ENCODE data around the gene FRAS1. TPM values are rescaled to one million over a fixed set of nuclear protein-coding genes. Genes with fewer than 3 reads are reported as not detected.
"Not testable (repeated sequence)": the region's sequence is repeated elsewhere in the genome, so short reads cannot be mapped to it uniquely, and the experiment has no call there.

The FRAS1 gene
- total and polyA plus RNA-seq, 5 donors from 2014 or later, result not detected

GRCh38 chr4:78484574-78484973 is 427.5 kb downstream of the FRAS1 start:
- Mint-ChIP-seq H3K9me3 (no peaks in the 10 kb centered on the region), H3K27me3 (peaks cover 4% of the 10 kb centered on the region), H3K27ac (no peak overlapping the region), H3K36me3 (no peaks in the 10 kb centered on the region), H3K4me3 (no peak overlapping the region), H3K4me1 (no peaks in the 10 kb centered on the region)
- H3K27ac ChIP-seq (ENCODE audit: insufficient read depth, low read length, poor library complexity, severe bottlenecking), result no peak overlapping the region
- no peaks in the 10 kb centered on the region for H3K9me3 ChIP-seq (ENCODE audit: control insufficient read depth in 2 of 2, low read length in 2 of 2)
- no peaks in the 10 kb centered on the region for H3K36me3 ChIP-seq (ENCODE audit: control insufficient read depth, insufficient read depth, low read length)
- ATAC-seq (ENCODE audit: low read depth in 2 of 2) (no peak), DNase-seq (no peak)
- peaks cover 3% of the 10 kb centered on the region for H3K27me3 ChIP-seq (ENCODE audit: control insufficient read depth, insufficient read depth, low read length)
- H3K4me3 ChIP-seq (ENCODE audit: low read depth, low read length), result no peak overlapping the region
- H3K4me1 ChIP-seq (ENCODE audit: control insufficient read depth, insufficient read depth, low read length, poor library complexity, severe bottlenecking), result no peaks in the 10 kb centered on the region

- no peaks in the 10 kb centered on the region for H3K36me3 Mint-ChIP-seq
- H3K9me3 ChIP-seq (ENCODE audit: control insufficient read depth in 2 of 2, low read length in 2 of 2), result no peaks in the 10 kb centered on the region
- no peaks in the 10 kb centered on the region for H3K9me3 Mint-ChIP-seq
- H3K36me3 ChIP-seq (ENCODE audit: control insufficient read depth, insufficient read depth, low read length), result no peaks in the 10 kb centered on the region
- no peaks in the 10 kb centered on the region for H3K4me1 Mint-ChIP-seq
- no peak overlapping the region for H3K27ac Mint-ChIP-seq
- H3K4me1 ChIP-seq (ENCODE audit: control insufficient read depth, insufficient read depth, low read length, poor library complexity, severe bottlenecking), result no peaks in the 10 kb centered on the region
- H3K27ac ChIP-seq (ENCODE audit: insufficient read depth, low read length, poor library complexity, severe bottlenecking), result no peak overlapping the region
- ATAC-seq (ENCODE audit: low read depth in 2 of 2) (no peak), DNase-seq (no peak)
- H3K4me3 ChIP-seq (ENCODE audit: low read depth, low read length), result no peak overlapping the region
- no peak overlapping the region for H3K4me3 Mint-ChIP-seq
- peaks cover 4% of the 10 kb centered on the region for H3K27me3 Mint-ChIP-seq
- H3K27me3 ChIP-seq (ENCODE audit: control insufficient read depth, insufficient read depth, low read length), result no peaks in the 10 kb centered on the region
Observed at GRCh38 chr4:78493731-78494130, 436.6 kb downstream of the FRAS1 start.

DNA sequence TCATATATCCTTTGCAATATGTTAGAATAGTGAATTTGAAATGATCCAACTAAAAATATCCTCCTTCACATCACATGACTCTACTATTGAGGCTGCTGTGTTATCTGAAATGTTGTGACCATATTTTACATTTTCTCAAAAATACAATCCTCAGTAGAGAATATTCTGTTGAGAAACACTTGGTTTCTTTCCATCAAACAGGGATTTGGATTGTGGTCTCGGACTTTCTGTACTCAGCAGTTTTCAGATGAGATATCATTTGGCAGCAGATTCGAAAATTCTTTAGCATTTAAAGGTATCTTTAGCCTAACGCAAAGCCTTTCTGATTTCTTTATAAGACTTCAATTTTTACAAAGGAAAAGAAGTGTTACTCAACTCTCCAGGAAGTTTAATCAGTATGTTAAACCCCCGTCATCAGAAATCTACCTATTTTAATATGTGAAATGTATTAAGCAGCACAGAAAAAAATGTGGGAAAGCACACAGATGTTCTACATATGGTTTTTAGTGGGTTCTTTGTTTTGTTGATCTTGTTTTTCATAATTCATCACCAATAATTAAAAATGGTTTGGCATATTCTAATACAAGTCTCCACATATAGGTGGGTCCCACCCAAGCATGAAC is 439.0 kb downstream of the FRAS1 start:
- Mint-ChIP-seq H3K36me3 (no peaks in the 10 kb centered on the region), H3K4me1 (no peaks in the 10 kb centered on the region), H3K4me3 (no peak overlapping the region), H3K27ac (no peak overlapping the region), H3K9me3 (peaks cover 0 to 2% (median 0%) of the 10 kb centered on the region in 7 donors), H3K27me3 (peaks cover 4% of the 10 kb centered on the region)
- no peaks in the 10 kb centered on the region for H3K27me3 ChIP-seq (ENCODE audit: control insufficient read depth, insufficient read depth, low read length)
- DNase-seq, result no peak
- H3K27ac ChIP-seq (ENCODE audit: insufficient read depth, low read length, poor library complexity, severe bottlenecking), result no peak overlapping the region
- no peak overlapping the region for H3K4me3 ChIP-seq (ENCODE audit: low read depth, low read length)
- no peaks in the 10 kb centered on the region for H3K4me1 ChIP-seq (ENCODE audit: control insufficient read depth, insufficient read depth, low read length, poor library complexity, severe bottlenecking)
- H3K9me3 ChIP-seq (ENCODE audit: control insufficient read depth in 2 of 2, low read length in 2 of 2), result no peaks in the 10 kb centered on the region
- ATAC-seq (ENCODE audit: low read depth in 2 of 2), result no peak
- no peaks in the 10 kb centered on the region for H3K36me3 ChIP-seq (ENCODE audit: control insufficient read depth, insufficient read depth, low read length)

- DNase-seq; H3K27ac ChIP-seq (ENCODE audit: insufficient read depth, low read length, poor library complexity, severe bottlenecking); ATAC-seq (ENCODE audit: low read depth in 2 of 2); H3K4me3 ChIP-seq (ENCODE audit: low read depth, low read length); H3K27ac Mint-ChIP-seq; H3K4me1 Mint-ChIP-seq; H3K36me3 Mint-ChIP-seq; H3K4me3 Mint-ChIP-seq; H3K4me1 ChIP-seq (ENCODE audit: control insufficient read depth, insufficient read depth, low read length, poor library complexity, severe bottlenecking); H3K9me3 Mint-ChIP-seq; H3K36me3 ChIP-seq (ENCODE audit: control insufficient read depth, insufficient read depth, low read length); H3K27me3 ChIP-seq (ENCODE audit: control insufficient read depth, insufficient read depth, low read length); H3K9me3 ChIP-seq (ENCODE audit: control insufficient read depth in 2 of 2, low read length in 2 of 2): not testable (repeated sequence)
- H3K27me3 Mint-ChIP-seq, result peaks cover 11% of the 10 kb centered on the region
Observed at GRCh38 chr4:78506260-78506659, 449.1 kb downstream of the FRAS1 start.

- no peak overlapping the region for H3K27ac ChIP-seq (ENCODE audit: insufficient read depth, low read length, poor library complexity, severe bottlenecking)
- no peak for DNase-seq
- H3K27me3 Mint-ChIP-seq, result peaks cover 6% of the 10 kb centered on the region
Observed at GRCh38 chr4:78509043-78509442, 451.9 kb downstream of the FRAS1 start.

GRCh38 chr4:78510108-78510507 is 453.0 kb downstream of the FRAS1 start:
- ATAC-seq (ENCODE audit: low read depth in 2 of 2) (no peak), DNase-seq (no peak)
- Mint-ChIP-seq H3K4me1 (no peaks in the 10 kb centered on the region), H3K4me3 (no peak overlapping the region), H3K9me3 (no peaks in the 10 kb centered on the region), H3K27me3 (peaks cover 5% of the 10 kb centered on the region), H3K36me3 (no peaks in the 10 kb centered on the region), H3K27ac (no peak overlapping the region)
- no peaks in the 10 kb centered on the region for H3K4me1 ChIP-seq (ENCODE audit: control insufficient read depth, insufficient read depth, low read length, poor library complexity, severe bottlenecking)
- H3K4me3 ChIP-seq (ENCODE audit: low read depth, low read length), result no peak overlapping the region
- no peaks in the 10 kb centered on the region for H3K27me3 ChIP-seq (ENCODE audit: control insufficient read depth, insufficient read depth, low read length)
- H3K36me3 ChIP-seq (ENCODE audit: control insufficient read depth, insufficient read depth, low read length), result no peaks in the 10 kb centered on the region
- no peak overlapping the region for H3K27ac ChIP-seq (ENCODE audit: insufficient read depth, low read length, poor library complexity, severe bottlenecking)
- no peaks in the 10 kb centered on the region for H3K9me3 ChIP-seq (ENCODE audit: control insufficient read depth in 2 of 2, low read length in 2 of 2)

More at GRCh38 chr4:78509043-78509442, 451.9 kb downstream of the FRAS1 start:
- Mint-ChIP-seq H3K4me3 (no peak overlapping the region), H3K9me3 (no peaks in the 10 kb centered on the region), H3K36me3 (no peaks in the 10 kb centered on the region), H3K4me1 (no peaks in the 10 kb centered on the region), H3K27ac (no peak overlapping the region)
- H3K9me3 ChIP-seq (ENCODE audit: control insufficient read depth in 2 of 2, low read length in 2 of 2), result no peaks in the 10 kb centered on the region
- H3K4me3 ChIP-seq (ENCODE audit: low read depth, low read length), result no peak overlapping the region
- no peaks in the 10 kb centered on the region for H3K27me3 ChIP-seq (ENCODE audit: control insufficient read depth, insufficient read depth, low read length)
- H3K4me1 ChIP-seq (ENCODE audit: control insufficient read depth, insufficient read depth, low read length, poor library complexity, severe bottlenecking), result no peaks in the 10 kb centered on the region
- H3K36me3 ChIP-seq (ENCODE audit: control insufficient read depth, insufficient read depth, low read length), result no peaks in the 10 kb centered on the region
- ATAC-seq (ENCODE audit: low read depth in 2 of 2), result no peak

DNA sequence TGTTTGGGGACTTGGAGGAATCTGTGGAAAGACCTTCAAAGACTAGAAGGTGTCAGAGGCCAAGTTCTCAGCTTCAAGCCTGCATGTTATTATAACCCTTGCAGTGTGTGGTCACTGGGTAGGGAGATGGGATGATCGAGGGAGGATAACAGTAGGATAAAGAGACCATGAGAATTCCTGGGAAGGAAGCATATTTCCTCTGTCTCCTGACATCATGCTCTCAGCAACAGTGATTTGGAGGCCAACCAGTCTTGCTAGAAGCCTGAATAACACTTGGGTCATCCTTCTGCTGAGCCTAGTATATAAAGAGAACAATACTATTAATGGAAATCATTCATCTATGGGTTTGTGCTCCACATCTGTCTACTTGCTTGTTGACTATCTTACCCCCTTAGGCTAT is 453.6 kb downstream of the FRAS1 start:
- H3K27ac ChIP-seq (ENCODE audit: insufficient read depth, low read length, poor library complexity, severe bottlenecking), result no peak overlapping the region
- DNase-seq (no peak), ATAC-seq (ENCODE audit: low read depth in 2 of 2) (no peak)
- H3K27me3 Mint-ChIP-seq, result peaks cover 6% of the 10 kb centered on the region
- no peak overlapping the region for H3K4me3 Mint-ChIP-seq
- H3K4me3 ChIP-seq (ENCODE audit: low read depth, low read length), result no peak overlapping the region
- no peaks in the 10 kb centered on the region for H3K4me1 ChIP-seq (ENCODE audit: control insufficient read depth, insufficient read depth, low read length, poor library complexity, severe bottlenecking)
- no peaks in the 10 kb centered on the region for H3K27me3 ChIP-seq (ENCODE audit: control insufficient read depth, insufficient read depth, low read length)
- no peaks in the 10 kb centered on the region for H3K36me3 Mint-ChIP-seq
- no peak overlapping the region for H3K27ac Mint-ChIP-seq
- H3K9me3 ChIP-seq (ENCODE audit: control insufficient read depth in 2 of 2, low read length in 2 of 2), result no peaks in the 10 kb centered on the region
- no peaks in the 10 kb centered on the region for H3K36me3 ChIP-seq (ENCODE audit: control insufficient read depth, insufficient read depth, low read length)
- H3K4me1 Mint-ChIP-seq, result no peaks in the 10 kb centered on the region
- no peaks in the 10 kb centered on the region for H3K9me3 Mint-ChIP-seq

DNA sequence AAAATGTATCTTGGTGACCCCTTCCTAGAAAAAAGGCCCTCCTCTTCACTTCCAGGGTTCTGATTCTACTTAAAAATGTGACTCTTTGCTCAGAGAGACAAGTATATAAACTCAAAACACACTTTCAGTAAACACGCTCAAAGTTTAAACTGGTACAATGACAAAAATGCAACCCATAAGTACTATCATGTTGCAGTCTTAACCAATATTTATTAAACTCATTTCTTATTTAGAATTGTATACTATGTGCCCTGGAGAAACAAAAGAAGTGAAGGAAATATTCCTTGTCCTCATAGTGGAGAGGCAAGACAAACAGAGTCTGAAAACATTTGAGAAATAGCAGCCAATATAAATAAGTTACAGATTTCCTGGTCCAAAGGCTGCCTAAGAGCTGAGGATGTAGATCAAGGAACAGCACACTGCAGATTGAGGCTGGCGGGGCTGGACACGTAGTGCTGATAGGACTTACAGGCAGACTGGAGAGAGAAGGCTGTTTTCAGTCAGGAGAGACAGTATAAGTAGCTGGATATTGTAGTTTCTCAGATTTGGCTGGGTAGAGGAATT is 455.3 kb downstream of the FRAS1 start:
- H3K4me3 ChIP-seq (ENCODE audit: low read depth, low read length), result no peak overlapping the region
- DNase-seq, result no peak
- no peak overlapping the region for H3K4me3 Mint-ChIP-seq
- no peak for ATAC-seq (ENCODE audit: low read depth in 2 of 2)
- no peaks in the 10 kb centered on the region for H3K27me3 ChIP-seq (ENCODE audit: control insufficient read depth, insufficient read depth, low read length)
- H3K36me3 Mint-ChIP-seq, result no peaks in the 10 kb centered on the region
- no peaks in the 10 kb centered on the region for H3K9me3 ChIP-seq (ENCODE audit: control insufficient read depth in 2 of 2, low read length in 2 of 2)
- H3K4me1 Mint-ChIP-seq, result no peaks in the 10 kb centered on the region
- peaks cover 7% of the 10 kb centered on the region for H3K27me3 Mint-ChIP-seq
- H3K9me3 Mint-ChIP-seq, result no peaks in the 10 kb centered on the region
- H3K27ac Mint-ChIP-seq, result no peak overlapping the region
- H3K36me3 ChIP-seq (ENCODE audit: control insufficient read depth, insufficient read depth, low read length), result no peaks in the 10 kb centered on the region
- H3K4me1 ChIP-seq (ENCODE audit: control insufficient read depth, insufficient read depth, low read length, poor library complexity, severe bottlenecking), result no peaks in the 10 kb centered on the region
- H3K27ac ChIP-seq (ENCODE audit: insufficient read depth, low read length, poor library complexity, severe bottlenecking), result no peak overlapping the region

All from CD4-positive, CD25-positive, alpha-beta regulatory T cell (primary cell).